Fibroblast of skin of left quadriceps (primary cell): ENCODE results near the gene RYR3.

Experiments used
- DNase-seq, 2 experiments: peaks; one replicate each; pipeline ENCODE4 v3.0.0-alpha.2; 2013; ENCODE audit warnings: low read depth in 2 of 2

The RYR3 gene

GRCh38 chr15:33644304-33644703 is 333.5 kb downstream of the RYR3 start:
- DNase-seq, result no peak

- DNase-seq, result no peak
Measured at GRCh38 chr15:33646744-33647143, 336.0 kb downstream of the RYR3 start.

GRCh38 chr15:33649217-33649933 is 338.6 kb downstream of the RYR3 start:
- no peak for DNase-seq

GRCh38 chr15:33654860-33655259 is 344.1 kb downstream of the RYR3 start:
- DNase-seq, result no peak

GRCh38 chr15:33655488-33655887 is 344.7 kb downstream of the RYR3 start:
- DNase-seq, result no peak

GRCh38 chr15:33656168-33656567 is 345.4 kb downstream of the RYR3 start:
- DNase-seq, result no peak

- no peak for DNase-seq
Measured at GRCh38 chr15:33660151-33660550, 349.4 kb downstream of the RYR3 start.

GRCh38 chr15:33662014-33662413 is 351.2 kb downstream of the RYR3 start:
- no peak for DNase-seq

- no peak for DNase-seq
Measured at GRCh38 chr15:33664947-33665346, 354.2 kb downstream of the RYR3 start.

- DNase-seq, result no peak
Measured at GRCh38 chr15:33670567-33670966, 359.8 kb downstream of the RYR3 start.

- no peak for DNase-seq
Measured at GRCh38 chr15:33671456-33671855, 360.7 kb downstream of the RYR3 start.

GRCh38 chr15:33675246-33675645 is 364.5 kb downstream of the RYR3 start:
- DNase-seq, result peak in 1 of 2 experiments; percentile 4

GRCh38 chr15:33677238-33677830 is 366.6 kb downstream of the RYR3 start:
- DNase-seq, result no peak

GRCh38 chr15:33678176-33678575 is 367.4 kb downstream of the RYR3 start:
- no peak for DNase-seq

- no peak for DNase-seq
Measured at GRCh38 chr15:33678602-33679001, 367.8 kb downstream of the RYR3 start.

GRCh38 chr15:33679061-33679460 is 368.3 kb downstream of the RYR3 start:
- DNase-seq, result no peak

GRCh38 chr15:33680336-33680735 is 369.6 kb downstream of the RYR3 start:
- DNase-seq, result no peak

- no peak for DNase-seq
Measured at GRCh38 chr15:33693166-33693800, 382.5 kb downstream of the RYR3 start.

- no peak for DNase-seq
Measured at GRCh38 chr15:33698126-33698525, 387.4 kb downstream of the RYR3 start.

- DNase-seq, result no peak
Measured at GRCh38 chr15:33699145-33699544, 388.4 kb downstream of the RYR3 start.

- DNase-seq, result no peak
Measured at GRCh38 chr15:33699691-33700447, 389.1 kb downstream of the RYR3 start.

- peak; percentile 37 to 52 for DNase-seq
Measured at GRCh38 chr15:33700695-33701303, 390.0 kb downstream of the RYR3 start.
